HEK293 (cell line): ENCODE measurements around the gene TNNI3.

ENCODE experiments used
- AEBP2 ChIP-seq: fragments of 450-650 bp; formaldehyde crosslinking; IDR thresholded peaks from 2 replicates; pipeline ENCODE4 v1.5.1; 2016; ENCODE audit warnings: missing biosample characterization, missing genetic modification characterization, borderline replicate concordance
- EGR2 ChIP-seq: fragments of 450-650 bp; formaldehyde crosslinking; IDR thresholded peaks from 2 replicates; pipeline ENCODE4 v1.5.1; 2016; ENCODE audit warnings: low read depth, missing biosample characterization, missing genetic modification characterization
- FEZF1 ChIP-seq: fragments of 450-650 bp; formaldehyde crosslinking; IDR thresholded peaks from 2 replicates; pipeline ENCODE4 v1.5.1; 2016; ENCODE audit warnings: missing biosample characterization, missing genetic modification characterization
- HOXA7 ChIP-seq: sonication (generic); formaldehyde crosslinking; IDR thresholded peaks from 2 replicates; pipeline ENCODE4 v1.8.1; 2022; ENCODE audit warnings: missing genetic modification reagents, borderline replicate concordance
- INSM2 ChIP-seq: fragments of 450-650 bp; formaldehyde crosslinking; IDR thresholded peaks from 2 replicates; pipeline ENCODE4 v1.5.1; 2016; ENCODE audit warnings: missing biosample characterization, missing genetic modification characterization
- KLF1 ChIP-seq: fragments of 450-650 bp; formaldehyde crosslinking; IDR thresholded peaks from 2 replicates; pipeline ENCODE4 v1.5.1; 2016; ENCODE audit warnings: missing biosample characterization, missing genetic modification characterization
- KLF17 ChIP-seq: fragments of 450-650 bp; formaldehyde crosslinking; IDR thresholded peaks from 2 replicates; pipeline ENCODE4 v1.5.1; 2016; ENCODE audit warnings: missing biosample characterization, missing genetic modification characterization
- SP3 ChIP-seq: fragments of 450-650 bp; formaldehyde crosslinking; IDR thresholded peaks from 2 replicates; pipeline ENCODE4 v1.5.1; 2016; ENCODE audit warnings: missing biosample characterization, missing genetic modification characterization
- ZBTB1 ChIP-seq: fragments of 450-650 bp; formaldehyde crosslinking; IDR thresholded peaks from 2 replicates; pipeline ENCODE4 v1.5.1; 2016; ENCODE audit warnings: missing biosample characterization, missing genetic modification characterization
- ZBTB11 ChIP-seq: fragments of 450-650 bp; formaldehyde crosslinking; conservative IDR thresholded peaks from 2 replicates; pipeline ENCODE4 v1.5.1; 2016; ENCODE audit warnings: low read depth, missing biosample characterization, missing genetic modification characterization
- ZNF121 ChIP-seq: fragments of 450-650 bp; formaldehyde crosslinking; IDR thresholded peaks from 2 replicates; pipeline ENCODE4 v1.5.1; 2016; ENCODE audit warnings: missing biosample characterization, missing genetic modification characterization
- ZNF133 ChIP-seq: fragments of 450-650 bp; formaldehyde crosslinking; IDR thresholded peaks from 2 replicates; pipeline ENCODE4 v1.5.1; 2016; ENCODE audit warnings: missing biosample characterization, missing genetic modification characterization
- ZNF214 ChIP-seq: fragments of 450-650 bp; formaldehyde crosslinking; IDR thresholded peaks from 2 replicates; pipeline ENCODE4 v1.5.1; 2017; ENCODE audit warnings: missing biosample characterization, mild to moderate bottlenecking, missing genetic modification characterization, borderline replicate concordance
- ZNF23 ChIP-seq: fragments of 450-650 bp; formaldehyde crosslinking; IDR thresholded peaks from 2 replicates; pipeline ENCODE4 v1.5.1; 2016; ENCODE audit warnings: missing biosample characterization, missing genetic modification characterization, borderline replicate concordance
- ZNF248 ChIP-seq: fragments of 450-650 bp; formaldehyde crosslinking; IDR thresholded peaks from 2 replicates; pipeline ENCODE4 v1.5.1; 2017; ENCODE audit warnings: missing biosample characterization, missing genetic modification characterization
- ZNF280D ChIP-seq: fragments of 450-650 bp; formaldehyde crosslinking; IDR thresholded peaks from 2 replicates; pipeline ENCODE4 v1.5.1; 2016; ENCODE audit warnings: missing biosample characterization, missing genetic modification characterization
- ZNF37A ChIP-seq: fragments of 450-650 bp; IDR thresholded peaks from 2 replicates; pipeline ENCODE4 v1.5.1; 2018; ENCODE audit warnings: missing biosample characterization, missing genetic modification characterization
- ZNF391 ChIP-seq: fragments of 450-650 bp; formaldehyde crosslinking; IDR thresholded peaks from 2 replicates; pipeline ENCODE4 v1.5.1; 2016; ENCODE audit warnings: low read depth, missing biosample characterization, missing genetic modification characterization, borderline replicate concordance
- ZNF510 ChIP-seq: fragments of 450-650 bp; formaldehyde crosslinking; IDR thresholded peaks from 2 replicates; pipeline ENCODE4 v1.5.1; 2018; ENCODE audit warnings: mild to moderate bottlenecking, missing genetic modification characterization, missing biosample characterization; ENCODE audit not compliant: insufficient replicate concordance
- ZNF513 ChIP-seq: fragments of 450-650 bp; IDR thresholded peaks from 2 replicates; pipeline ENCODE4 v1.5.1; 2018; ENCODE audit warnings: missing biosample characterization, missing genetic modification characterization
- ZNF555 ChIP-seq: fragments of 450-650 bp; formaldehyde crosslinking; conservative IDR thresholded peaks from 2 replicates; pipeline ENCODE4 v1.5.1; 2017; ENCODE audit warnings: missing biosample characterization, mild to moderate bottlenecking, missing genetic modification characterization, inconsistent platforms
- ZNF624 ChIP-seq: fragments of 450-650 bp; formaldehyde crosslinking; IDR thresholded peaks from 2 replicates; pipeline ENCODE4 v1.5.1; 2017; ENCODE audit warnings: missing biosample characterization, missing genetic modification characterization
- ZNF629 ChIP-seq: fragments of 450-650 bp; formaldehyde crosslinking; IDR thresholded peaks from 2 replicates; pipeline ENCODE4 v1.5.1; 2017; ENCODE audit warnings: missing biosample characterization, missing genetic modification characterization
- ZNF654 ChIP-seq: fragments of 450-650 bp; formaldehyde crosslinking; IDR thresholded peaks from 2 replicates; pipeline ENCODE4 v1.5.1; 2016; ENCODE audit warnings: low read depth, missing biosample characterization, missing genetic modification characterization
- ZNF677 ChIP-seq: fragments of 450-650 bp; IDR thresholded peaks from 2 replicates; pipeline ENCODE4 v1.5.0; 2018; ENCODE audit warnings: missing biosample characterization, mild to moderate bottlenecking, missing genetic modification characterization, moderate library complexity
- ZNF701 ChIP-seq: fragments of 450-650 bp; formaldehyde crosslinking; IDR thresholded peaks from 2 replicates; pipeline ENCODE4 v1.5.1; 2016; ENCODE audit warnings: missing biosample characterization, missing genetic modification characterization
- ZNF707 ChIP-seq: fragments of 450-650 bp; formaldehyde crosslinking; IDR thresholded peaks from 2 replicates; pipeline ENCODE4 v1.5.1; 2016; ENCODE audit warnings: missing biosample characterization, missing genetic modification characterization
- ZNF837 ChIP-seq: fragments of 450-650 bp; formaldehyde crosslinking; IDR thresholded peaks from 2 replicates; pipeline ENCODE4 v1.5.1; 2016; ENCODE audit warnings: missing biosample characterization, missing genetic modification characterization

TNNI3 gene

GRCh38 chr19:55113570-55114039 is 43.9 kb downstream of the TNNI3 start (continued):
- TF ChIP-seq ZNF37A (tag by site-specific recombination) (no peak), SP3 (tag by site-specific recombination) (no peak), KLF17 (tag by site-specific recombination) (peak; percentile 63; the same call in 1 of the 2 replicates), ZNF629 (tag by site-specific recombination) (peak; percentile 84), ZNF513 (tag by site-specific recombination) (no peak), ZNF214 (tag by site-specific recombination) (no peak), EGR2 (tag by site-specific recombination) (no peak), HOXA7 (CRISPR knock-in tag) (no peak), ZNF677 (tag by site-specific recombination) (no peak), ZNF555 (tag by site-specific recombination) (no peak), ZNF133 (tag by site-specific recombination) (no peak), ZNF248 (tag by site-specific recombination) (no peak), ZNF707 (no peak), FEZF1 (tag by site-specific recombination) (no peak), ZNF624 (tag by site-specific recombination) (no peak), ZNF23 (no peak), ZNF837 (tag by site-specific recombination) (no peak), ZNF510 (tag by site-specific recombination) (no peak), INSM2 (tag by site-specific recombination) (no peak), ZBTB11 (tag by site-specific recombination) (no peak), ZBTB1 (tag by site-specific recombination) (no peak), ZNF391 (tag by site-specific recombination) (no peak), ZNF701 (no peak), ZNF280D (tag by site-specific recombination) (no peak), ZNF121 (tag by site-specific recombination) (no peak), KLF1 (peak; percentile 94), AEBP2 (tag by site-specific recombination) (no peak), ZNF654 (tag by site-specific recombination) (no peak)
